Ovary (tissue), 3 donors: ENCODE measurements around the gene CORO6.

Source experiments
- EP300 ChIP-seq: sonication (generic); formaldehyde crosslinking; IDR thresholded peaks from one replicate; pipeline ENCODE4 v1.6.1; 2017; ENCODE audit warnings: antibody characterized with exemption
- POLR2A ChIP-seq: fragments of 450-650 bp; IDR thresholded peaks from one replicate; pipeline ENCODE4 v1.6.1; 2017; ENCODE audit warnings: antibody characterized with exemption, mild to moderate bottlenecking, moderate library complexity
- TF ChIP-seq, protein P1 (sequence below), 3 donors: fragments of 450-650 bp in 2 of 3; fragments of 200-600 bp in 1 of 3; IDR thresholded peaks; one replicate each; pipeline versions ENCODE4 v1.5.1 to v1.8.0; 2016 to 2022; ENCODE audit warnings: antibody characterized with exemption in 3 of 3, mild to moderate bottlenecking in 1 of 3
- donor health status: DM: no; HTN: no; CAD: no.

DNA sequence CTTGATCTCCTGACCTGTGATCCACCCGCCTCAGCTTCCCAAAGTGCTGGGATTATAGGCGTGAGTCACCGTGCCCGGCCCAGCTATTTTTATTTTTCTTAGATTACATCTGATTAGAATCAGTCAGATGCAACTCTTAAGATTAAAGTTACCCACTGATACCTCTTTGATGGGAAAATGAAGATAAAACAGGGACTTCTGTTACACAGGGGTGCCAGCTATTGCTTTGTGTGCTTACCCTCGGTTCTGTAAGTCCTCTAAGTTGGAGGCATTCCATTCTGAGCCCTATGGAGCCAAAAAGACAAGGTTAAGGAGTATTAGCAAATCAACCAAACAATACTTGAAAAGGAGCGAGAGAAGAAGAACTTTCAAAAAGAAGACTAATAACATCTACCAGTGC, 32.6 kb upstream of the CORO6 start:
- TF ChIP-seq POLR2A (no peak), EP300 (no peak)
- TF ChIP-seq, protein P1, sequence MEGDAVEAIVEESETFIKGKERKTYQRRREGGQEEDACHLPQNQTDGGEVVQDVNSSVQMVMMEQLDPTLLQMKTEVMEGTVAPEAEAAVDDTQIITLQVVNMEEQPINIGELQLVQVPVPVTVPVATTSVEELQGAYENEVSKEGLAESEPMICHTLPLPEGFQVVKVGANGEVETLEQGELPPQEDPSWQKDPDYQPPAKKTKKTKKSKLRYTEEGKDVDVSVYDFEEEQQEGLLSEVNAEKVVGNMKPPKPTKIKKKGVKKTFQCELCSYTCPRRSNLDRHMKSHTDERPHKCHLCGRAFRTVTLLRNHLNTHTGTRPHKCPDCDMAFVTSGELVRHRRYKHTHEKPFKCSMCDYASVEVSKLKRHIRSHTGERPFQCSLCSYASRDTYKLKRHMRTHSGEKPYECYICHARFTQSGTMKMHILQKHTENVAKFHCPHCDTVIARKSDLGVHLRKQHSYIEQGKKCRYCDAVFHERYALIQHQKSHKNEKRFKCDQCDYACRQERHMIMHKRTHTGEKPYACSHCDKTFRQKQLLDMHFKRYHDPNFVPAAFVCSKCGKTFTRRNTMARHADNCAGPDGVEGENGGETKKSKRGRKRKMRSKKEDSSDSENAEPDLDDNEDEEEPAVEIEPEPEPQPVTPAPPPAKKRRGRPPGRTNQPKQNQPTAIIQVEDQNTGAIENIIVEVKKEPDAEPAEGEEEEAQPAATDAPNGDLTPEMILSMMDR (IDR thresholded peaks at IDR 0.05), result no peak
